GM21737 (cell line): Measurements from ENCODE around the gene PGPEP1.
"Not testable (repeated sequence)": the region's sequence is repeated elsewhere in the genome, so short reads cannot be mapped to it uniquely, and the experiment has no call there.

Experiments
- ATAC-seq: cut with Tn5 transposase; IDR thresholded peaks from one replicate; pipeline ENCODE4 v1.9.1; 2021; ENCODE audit warnings: mild to moderate bottlenecking, moderate library complexity; ENCODE audit not compliant: unreplicated experiment

PGPEP1 gene

DNA sequence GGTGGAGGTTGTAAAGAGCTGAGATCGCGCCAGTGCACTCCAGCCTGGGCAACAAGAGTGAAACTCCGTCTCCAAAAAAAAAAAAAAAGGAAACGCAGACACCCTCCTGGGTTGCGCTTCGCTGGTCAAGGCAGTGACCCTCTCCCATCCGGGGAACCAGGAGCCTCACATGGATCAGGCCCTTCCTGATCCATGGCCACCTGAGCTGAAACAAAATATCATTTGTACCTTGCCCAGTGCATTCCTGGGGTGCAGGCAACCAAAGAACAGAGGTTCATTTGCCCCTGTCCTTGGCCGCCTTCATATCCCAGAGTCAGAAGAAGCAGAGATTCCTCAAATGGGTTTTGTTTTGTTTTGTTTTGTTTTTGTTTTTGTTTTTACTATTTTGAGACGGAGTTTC lies 9.5 kb upstream of the PGPEP1 start:
- no peak for ATAC-seq

DNA sequence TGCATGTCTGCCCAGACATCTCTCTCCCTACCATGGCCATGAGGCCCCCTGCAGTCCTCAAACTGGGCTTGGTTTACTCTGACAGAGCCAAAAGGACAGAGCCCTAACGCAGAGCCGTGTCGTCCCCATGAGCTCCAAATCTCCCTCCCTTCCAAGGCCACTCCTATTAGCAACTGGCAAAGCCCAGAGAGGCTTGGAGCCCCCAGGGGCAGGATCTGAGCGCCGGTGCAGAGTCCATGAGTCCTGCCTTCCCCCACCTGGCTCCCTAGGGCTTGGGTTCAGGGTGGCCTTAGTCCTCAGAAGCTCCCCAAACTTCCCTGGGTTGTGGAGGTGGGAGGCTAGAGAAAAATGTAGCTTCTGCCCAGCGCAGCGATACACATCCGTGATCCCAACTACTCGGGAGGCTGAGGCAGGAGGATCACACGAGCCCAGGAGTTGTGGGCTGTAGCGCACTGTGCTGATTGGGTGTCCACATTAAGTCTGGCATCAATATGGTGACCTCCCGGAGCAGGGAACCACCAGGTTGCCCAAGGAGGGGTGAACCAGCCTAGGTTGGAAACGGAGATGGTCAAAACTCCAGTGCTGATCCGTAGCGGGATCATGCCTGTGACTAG lies 7.4 kb upstream of the PGPEP1 start:
- no peak for ATAC-seq

DNA sequence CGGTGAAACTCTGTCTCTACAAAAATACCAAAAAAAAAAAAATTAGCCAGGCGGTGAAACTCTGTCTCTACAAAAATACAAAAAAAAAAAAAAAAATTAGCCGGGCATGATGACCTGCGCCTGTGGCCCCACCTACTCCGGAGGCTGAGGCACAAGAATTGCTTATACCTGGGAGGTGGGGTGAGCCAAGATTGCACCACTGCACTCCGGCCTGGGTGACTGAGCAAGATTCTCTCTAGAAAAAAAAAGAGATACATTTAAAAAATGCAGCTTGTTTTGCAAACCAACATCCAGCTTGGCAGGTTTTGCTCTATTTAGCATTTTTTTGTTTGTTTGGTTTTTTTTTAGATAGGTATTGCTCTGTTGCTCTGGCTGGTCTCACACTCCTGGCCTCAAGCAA lies 6.7 kb upstream of the PGPEP1 start:
- ATAC-seq: no peak

DNA sequence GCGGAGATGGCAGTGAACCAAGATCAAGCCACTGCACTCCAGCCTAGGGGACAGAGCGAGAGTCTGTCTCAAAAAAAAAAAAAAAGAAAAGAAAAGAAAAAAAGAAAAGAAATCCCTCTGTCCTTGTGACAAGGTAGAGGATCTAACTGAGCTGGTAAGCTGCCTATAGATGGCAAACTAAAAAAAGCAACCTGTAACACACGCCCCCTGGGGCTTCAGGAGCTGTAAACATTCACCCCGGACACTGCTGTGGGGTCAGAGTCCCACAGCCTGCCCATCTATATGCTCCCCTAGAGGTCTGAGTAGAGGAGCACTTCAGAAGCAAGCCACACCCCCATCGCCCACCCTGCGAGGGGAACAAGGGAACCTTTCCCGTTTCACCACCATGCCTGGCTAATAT lies 4.3 kb upstream of the PGPEP1 start:
- ATAC-seq: no peak

DNA sequence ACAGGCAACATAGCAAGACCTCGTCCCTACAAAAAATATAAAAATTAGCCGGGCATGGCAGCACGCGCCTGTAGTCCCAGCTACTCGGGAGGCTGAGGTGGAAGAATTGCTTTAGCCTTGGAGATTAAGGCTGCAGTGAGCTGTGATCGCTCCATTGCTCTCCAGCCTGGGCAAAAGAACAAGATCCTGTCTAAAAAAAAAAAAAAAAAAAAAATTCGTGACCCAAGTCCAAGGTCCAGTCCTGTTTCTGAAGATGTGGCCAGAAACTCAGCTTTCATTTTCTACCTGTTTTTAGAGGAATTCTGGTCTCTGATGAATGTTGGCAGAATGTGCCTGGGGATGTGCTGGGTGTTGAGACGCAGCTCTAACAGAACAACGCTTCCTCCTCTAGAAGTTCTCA lies 1.9 kb upstream of the PGPEP1 start:
- ATAC-seq: no peak

DNA sequence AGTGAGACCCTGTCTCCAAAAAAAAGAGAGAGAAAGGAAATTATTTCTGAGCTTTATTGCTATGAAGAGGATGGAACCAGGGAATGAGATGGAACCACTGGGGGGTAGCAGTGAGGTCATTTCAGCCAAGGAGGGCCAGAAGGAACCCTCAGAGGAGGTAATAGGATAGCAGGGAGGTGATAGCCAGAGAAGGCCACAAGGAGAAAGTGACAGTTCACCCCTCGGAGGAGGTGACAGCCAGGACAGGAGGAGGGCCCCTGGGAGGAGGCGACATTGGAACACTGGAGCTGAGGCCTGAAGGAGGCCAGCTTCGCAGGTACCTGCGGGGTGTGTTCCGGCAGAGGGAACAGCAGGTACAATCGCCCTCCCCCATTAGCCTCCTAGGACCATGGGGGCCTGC lies 675 bp upstream of the PGPEP1 start:
- no peak for ATAC-seq

DNA sequence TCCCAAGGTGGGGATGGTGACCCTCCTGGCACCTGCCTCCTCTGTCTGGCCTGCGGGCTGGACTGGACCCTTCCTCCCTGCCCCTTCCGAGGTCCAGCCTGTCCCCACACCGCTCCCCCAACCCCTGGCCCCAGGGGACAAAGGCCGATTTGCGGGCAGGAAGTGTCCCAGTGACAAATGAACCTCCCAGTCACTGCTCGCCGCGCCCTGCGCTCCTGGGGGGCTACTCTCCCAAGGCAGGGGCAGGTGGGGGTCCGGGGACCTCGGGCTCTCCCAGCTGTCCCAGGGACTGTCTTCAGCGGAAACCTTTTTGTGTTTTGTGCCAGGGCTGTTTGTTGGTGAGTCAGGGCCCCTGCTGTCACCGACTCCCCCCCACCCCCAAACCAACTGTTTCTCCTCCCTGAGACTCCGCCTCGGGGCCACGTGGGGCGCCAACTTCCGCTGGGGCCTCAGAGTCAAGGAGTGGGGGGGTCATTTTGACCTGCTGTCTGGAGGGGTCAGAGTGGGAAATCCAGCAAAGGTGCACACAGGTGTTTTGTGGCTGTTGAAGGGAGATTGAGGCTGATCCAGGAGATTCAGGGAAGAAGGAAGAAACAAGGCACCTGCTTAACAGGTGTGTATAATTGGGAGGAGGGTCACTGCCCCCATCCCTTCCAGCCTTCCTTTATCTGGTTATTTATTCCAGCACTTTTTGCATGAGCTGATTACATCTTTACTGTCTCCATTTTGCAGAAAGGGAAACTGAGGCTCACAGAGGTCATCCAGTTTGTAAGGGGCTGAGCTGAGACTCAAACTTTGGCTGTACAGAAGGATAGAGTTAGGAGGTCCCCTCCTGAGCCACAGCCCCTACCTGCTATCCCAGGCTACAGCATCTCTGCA lies 831 bp downstream of the PGPEP1 start:
- no peak for ATAC-seq

DNA sequence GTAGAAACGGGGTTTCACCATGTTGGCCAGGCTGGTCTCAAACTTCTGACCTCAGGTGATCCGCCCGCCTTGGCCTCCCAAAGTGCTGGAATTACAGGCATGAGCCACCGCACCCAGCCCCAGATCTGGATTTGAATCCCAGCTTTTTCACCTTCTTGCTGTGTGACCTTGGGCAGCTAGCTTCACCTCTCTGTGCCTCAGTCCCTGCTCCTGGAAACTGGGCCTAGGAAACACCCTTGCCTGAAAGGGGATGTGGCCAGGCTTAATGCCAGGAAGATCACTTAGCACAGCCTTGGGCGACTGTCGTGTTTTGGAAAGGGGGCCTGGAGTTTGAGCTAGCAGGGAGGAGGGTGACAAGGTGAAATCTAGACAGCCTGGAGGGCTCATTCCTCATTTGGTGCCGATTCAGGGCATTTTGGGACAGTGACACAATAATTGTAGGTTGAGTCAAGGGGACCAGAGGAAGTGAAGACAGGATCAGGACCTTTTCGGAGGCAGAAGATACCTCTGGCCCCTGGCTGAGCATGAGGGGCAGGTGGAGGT lies 1.8 kb downstream of the PGPEP1 start:
- ATAC-seq: no peak

DNA sequence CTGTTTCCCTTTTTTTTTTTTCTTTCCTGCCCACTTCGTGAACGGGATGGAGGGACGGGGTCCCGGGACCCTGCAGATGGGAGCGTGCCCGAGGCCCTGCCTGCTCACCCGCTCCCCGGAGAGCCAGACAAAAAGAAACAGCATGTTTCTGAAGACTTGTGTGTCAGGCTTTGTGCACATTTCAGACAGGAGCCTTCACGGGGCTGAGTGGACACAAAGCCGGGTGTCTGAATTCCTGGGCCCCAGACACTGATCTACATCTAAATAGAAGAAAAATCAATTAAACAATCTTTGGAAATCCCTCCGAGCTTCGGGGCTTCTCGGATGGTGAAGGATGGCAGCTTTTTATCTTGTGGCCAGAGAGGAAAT lies 4.2 kb downstream of the PGPEP1 start:
- no peak for ATAC-seq

DNA sequence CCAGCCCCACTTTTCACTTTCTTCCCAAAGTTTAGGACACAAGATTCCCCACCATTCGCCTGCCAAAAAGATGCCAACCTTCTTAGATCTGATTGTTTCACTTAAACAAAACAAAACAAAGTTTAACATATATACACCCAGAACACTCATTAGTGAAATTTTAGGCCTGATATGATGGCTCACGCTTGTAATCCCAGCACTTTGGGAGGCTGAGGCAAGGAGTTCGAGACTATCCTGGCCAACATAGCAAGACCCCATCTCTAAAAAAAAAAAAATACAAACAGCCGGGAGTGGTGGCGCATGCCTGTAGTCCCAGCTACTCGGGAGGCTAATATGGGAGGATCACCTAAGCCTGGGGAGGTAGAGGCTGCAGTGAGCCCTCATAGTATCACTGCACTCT lies 4.9 kb downstream of the PGPEP1 start:
- no peak for ATAC-seq

DNA sequence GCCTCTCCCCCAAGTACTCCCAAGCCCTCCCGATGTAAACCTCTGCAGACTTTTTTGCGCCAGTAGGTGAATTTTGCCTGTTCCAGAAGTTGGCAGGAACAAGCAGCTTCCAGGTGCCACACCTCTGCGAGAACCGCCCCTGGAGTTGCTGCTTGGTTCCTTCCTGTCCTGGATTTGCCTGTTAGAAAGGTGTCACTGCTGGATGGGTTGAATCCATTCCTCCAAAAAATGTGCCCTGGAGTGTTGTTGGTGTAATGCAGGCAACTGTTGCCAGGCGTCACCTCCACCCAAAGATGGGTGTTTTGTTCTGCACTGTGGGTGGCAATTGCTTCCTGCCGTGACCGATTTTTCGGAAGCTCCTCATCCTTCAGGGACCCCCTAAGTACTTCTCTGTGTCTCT lies 5.7 kb downstream of the PGPEP1 start:
- ATAC-seq: no peak

DNA sequence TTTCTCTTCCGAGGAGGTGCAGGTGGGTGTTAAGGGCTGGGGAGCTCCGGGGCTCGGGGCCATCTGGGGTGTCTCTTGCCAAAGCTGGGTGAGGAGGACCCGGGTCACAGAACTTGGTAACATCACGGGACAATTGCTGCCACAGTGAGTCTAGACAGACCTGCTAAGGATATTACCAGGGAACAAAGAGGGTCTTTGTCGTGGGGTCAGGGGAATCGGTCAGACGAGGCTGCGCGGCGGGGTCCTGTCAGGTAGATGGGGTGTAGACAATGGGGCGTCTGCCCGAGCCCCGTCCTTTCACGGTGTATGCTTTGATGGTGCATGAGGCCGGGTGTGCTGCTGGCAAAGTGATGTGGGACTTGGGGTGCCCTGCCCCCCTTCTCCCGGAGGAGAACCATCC lies 7.8 kb downstream of the PGPEP1 start:
- ATAC-seq: no peak

DNA sequence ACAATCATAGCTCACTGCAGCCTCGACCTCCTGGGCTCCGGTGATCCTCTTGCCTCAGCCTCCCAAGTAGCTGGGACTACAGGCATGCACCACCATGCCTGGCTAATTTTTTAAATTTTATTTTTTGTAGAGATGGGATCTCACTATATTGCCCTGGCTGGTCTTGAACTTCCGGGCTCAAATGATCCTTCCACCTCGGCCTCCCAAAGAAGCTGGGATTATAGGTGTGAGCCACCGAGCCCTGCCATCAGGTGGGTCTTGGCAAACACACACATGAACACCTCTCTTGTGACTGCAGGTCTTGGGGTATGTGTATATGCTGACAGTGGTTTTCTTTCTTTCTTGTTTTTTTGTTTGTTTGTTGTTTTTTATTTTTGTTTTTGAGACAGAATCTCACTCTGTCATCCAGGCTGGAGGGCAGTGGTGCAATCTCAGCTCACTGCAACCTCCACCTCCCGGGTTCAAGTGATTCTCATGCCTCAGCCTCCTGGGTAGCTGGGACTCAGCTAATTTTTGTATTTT lies 8.5 kb downstream of the PGPEP1 start:
- not testable (repeated sequence) for ATAC-seq

DNA sequence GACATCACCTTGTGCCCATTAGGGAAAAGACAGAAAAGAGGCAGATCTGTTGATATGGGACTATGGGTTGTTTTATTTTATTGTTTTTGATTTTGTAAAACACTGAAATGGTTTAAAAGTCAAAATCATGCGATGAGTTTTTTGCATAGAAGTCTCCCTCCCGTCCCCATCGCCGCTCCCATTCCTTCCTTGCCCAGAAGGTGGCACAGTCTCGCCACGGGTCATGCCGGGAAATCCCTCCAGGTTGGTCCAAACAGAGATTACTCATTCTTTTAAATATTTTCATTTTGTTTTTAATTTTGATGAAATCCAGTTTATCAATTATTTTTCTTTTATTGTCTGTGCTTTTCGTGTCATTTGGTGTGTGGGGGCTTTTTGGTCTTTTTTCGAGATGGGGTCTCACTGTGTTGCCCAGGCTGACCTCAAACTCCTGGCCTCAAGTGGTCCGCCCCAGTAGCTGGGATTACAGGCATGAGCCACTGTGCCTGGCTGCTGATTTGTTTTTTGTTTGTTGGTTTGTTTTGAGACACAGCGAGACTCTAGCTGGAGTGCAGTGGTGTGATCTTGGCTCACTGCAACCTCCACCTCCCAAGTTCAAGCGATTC lies 9.2 kb downstream of the PGPEP1 start:
- ATAC-seq: no peak

DNA sequence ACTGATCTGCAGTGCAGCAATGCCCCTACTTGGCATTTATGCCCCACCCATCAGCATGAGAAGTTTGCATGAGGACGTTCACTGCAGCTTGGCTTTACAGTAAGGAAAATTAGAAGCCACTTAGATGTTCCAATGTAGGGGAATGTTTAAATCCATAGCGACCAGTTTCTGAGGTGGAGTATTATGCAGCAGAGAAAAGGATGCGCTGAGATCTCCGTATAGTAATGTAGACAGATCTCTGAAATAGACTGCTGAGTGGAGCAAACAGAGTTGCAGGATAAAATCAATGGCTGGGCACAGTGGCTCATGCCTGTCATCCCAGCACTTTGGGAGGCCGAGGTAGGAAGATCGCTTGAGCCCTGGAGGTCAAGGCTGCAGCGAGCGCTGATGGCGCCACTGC lies 10.1 kb downstream of the PGPEP1 start:
- no peak for ATAC-seq

DNA sequence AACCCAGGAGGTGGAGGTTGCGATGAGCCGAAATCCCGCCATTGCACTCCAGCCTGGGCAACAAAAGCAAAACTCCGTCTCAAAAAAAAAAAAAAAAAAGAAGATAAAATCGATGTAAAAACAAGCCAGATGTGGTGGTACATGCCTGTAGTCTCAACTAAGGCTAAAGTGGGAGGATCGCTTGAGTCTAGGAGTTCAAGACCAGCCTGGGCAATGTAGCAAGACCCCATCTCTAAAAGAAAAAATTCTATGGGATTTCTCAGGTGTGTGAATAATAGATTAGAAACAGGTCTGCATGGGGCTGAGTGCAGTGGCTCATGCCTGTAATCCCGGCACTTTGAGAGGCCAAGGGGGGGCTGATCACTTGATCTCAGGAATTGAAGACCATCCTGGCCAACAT lies 11.1 kb downstream of the PGPEP1 start:
- no peak for ATAC-seq

DNA sequence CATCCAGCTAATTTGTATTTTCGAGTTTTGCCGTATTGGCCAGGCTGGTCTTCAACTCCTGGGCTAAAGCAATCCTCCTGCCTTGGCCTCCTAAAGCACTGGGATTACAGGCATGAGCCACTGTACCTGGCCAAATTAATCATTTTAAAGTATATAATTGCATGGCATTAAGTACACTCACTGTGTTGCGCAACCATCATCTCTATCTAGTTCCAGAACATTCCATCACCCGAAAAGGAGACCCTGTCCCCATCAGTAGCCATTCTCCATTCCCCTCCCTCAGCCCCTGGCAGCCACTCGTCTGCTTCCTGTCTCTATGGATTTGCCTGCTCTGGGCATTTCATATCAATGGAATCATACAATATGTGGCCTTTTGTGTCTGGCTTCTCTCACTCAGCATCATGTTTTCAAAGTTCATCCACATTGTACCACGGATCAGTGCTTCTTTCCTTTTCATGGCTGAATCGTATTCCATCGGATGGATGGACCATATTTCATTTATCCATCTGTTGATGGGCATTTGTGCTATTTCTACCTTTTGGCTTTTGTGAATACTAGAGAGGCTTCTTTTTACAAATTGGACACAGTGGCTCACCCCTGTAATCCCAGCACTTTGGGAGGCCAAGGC lies 13.1 kb downstream of the PGPEP1 start:
- no peak for ATAC-seq

DNA sequence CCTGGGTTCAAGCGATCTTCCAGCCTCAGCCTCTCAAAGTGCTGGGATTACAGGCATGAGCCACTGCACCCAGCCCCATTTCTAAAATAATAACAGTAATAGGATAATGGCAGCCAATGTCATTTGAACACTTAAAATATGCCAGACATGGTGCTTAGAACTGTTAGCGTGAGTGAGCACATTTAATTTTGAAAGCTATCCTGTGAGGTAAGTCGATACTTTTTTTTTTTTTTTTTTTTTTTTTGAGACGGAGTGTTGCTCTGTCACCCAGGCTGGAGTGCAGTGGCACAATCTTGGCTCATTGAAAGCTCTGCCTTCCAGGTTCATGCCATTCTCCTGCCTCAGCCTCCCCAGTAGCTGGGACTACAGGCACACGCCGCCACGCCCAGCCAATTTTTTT lies 14.3 kb downstream of the PGPEP1 start:
- not testable (repeated sequence) for ATAC-seq

DNA sequence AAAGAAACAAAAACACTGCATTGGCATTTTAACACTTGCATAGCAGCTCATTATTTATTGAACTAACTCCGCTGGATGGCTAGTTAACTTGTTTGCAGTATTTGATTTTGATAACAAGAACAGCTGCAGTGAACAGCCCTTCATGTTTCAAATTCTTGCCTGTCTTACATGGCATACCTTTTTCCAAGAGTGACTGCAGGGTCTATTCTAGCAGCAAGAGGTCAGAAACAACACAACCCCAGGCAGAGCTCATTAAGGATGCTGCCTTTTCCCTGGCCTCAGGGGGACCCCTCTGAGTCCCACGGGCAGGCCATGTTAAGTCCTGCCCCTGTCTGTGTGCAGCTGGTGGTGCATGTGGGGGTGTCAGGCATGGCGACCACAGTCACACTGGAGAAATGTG lies 16.6 kb downstream of the PGPEP1 start:
- no peak for ATAC-seq

DNA sequence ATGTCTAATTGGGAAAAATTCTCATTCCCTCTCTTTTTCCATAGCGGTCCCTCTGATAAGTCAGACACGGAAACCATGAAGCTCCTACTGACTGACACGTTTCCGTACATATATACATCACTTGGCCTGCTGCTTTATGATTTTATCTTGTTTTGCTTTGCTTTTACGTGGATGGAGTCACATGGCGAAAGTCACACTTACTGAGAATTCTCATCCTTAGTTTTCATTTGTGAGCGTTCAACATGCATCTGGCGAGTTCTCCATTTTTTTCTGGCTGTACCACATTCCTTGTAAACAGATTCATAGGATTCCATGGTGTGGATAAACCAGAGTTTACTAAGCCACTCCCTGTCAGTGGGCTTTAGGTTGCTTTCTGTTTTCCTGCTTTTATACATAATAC lies 21.2 kb downstream of the PGPEP1 start:
- no peak for ATAC-seq

DNA sequence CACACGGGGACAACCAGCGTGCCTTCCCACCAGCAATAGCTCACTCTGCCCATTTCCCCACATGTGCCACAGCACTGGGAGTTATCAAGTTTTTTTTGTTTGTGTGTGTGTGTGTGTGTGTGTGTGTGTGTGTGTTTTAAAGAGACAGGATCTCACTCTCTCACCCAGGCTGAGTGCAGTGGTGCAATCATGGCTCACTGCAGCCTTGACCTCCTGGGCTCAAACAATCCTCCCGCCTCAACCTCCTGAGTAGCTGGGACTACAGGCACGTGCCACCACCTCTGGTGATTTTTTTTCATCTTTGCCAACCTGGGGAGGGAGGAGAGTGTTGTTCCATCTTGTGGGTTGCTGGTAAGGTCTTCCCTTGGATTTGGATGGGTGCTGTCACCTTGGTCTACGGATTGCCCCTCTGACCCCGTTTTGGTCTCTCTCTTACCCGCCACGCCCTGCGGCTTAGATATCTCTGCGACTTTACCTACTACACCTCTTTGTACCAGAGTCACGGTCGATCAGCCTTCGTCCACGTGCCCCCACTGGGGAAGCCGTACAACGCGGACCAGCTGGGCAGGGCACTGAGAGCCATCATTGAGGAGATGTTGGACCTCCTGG lies 22.6 kb downstream of the PGPEP1 start:
- no peak for ATAC-seq
